PC-3 (cell line): ENCODE results near the gene TMEM185B. TPM values are rescaled to one million over a fixed set of nuclear protein-coding genes. Genes with fewer than 3 reads are reported as not detected.

Experiments used
- ATAC-seq: fragments of 200-7000 bp; cut with Tn5 transposase; 2 replicates; pipeline ENCODE4 v1.9.1; 2020; ENCODE audit warnings: mild to moderate bottlenecking, moderate library complexity
- BruUV-seq: library from RNA; stranded (reverse); fragments of 400-500 nt; replicated peaks from 2 replicates; lab custom pipeline; 2021; lab: Mats Ljungman, UMichigan
- CTCF ChIA-PET: fragments of 300-600 bp; sonication (Branson Sonifier 250); formaldehyde crosslinking; loops from one replicate; lab custom pipeline; 2022; ENCODE audit warnings: antibody characterized with exemption; lab: Charles Lee
- POLR2A ChIA-PET: fragments of 300-600 bp; sonication (Branson Sonifier 250); formaldehyde crosslinking; loops from one replicate; lab custom pipeline; 2022; ENCODE audit warnings: antibody characterized with exemption; ENCODE audit not compliant: unreplicated experiment; lab: Charles Lee
- DNase-seq: peaks from one replicate; pipeline ENCODE4 v3.0.0-alpha.2; 2015
- H2AFZ ChIP-seq: fragments of 300-600 bp; sonication (generic); 2 replicates; pipeline ENCODE4 v1.6.0; 2016; ENCODE audit warnings: antibody characterized with exemption, low read length
- H3F3A ChIP-seq: fragments of 300-600 bp; sonication (generic); one replicate; pipeline ENCODE4 v1.6.0; 2017; ENCODE audit warnings: antibody characterized with exemption, low read length, control low read depth, mild to moderate bottlenecking; ENCODE audit not compliant: unreplicated experiment
- H3K27ac ChIP-seq: fragments of 300-600 bp; sonication (generic); 2 replicates; pipeline ENCODE4 v1.5.1; 2016; ENCODE audit warnings: mild to moderate bottlenecking, low read length
- H3K27me3 ChIP-seq: fragments of 300-600 bp; sonication (generic); 2 replicates; pipeline ENCODE4 v1.6.1; 2016; ENCODE audit warnings: low read length, mixed read lengths
- H3K36me3 ChIP-seq: fragments of 300-600 bp; sonication (generic); 2 replicates; pipeline ENCODE4 v1.6.1; 2016; ENCODE audit warnings: low read depth, mixed run types, low read length, mixed read lengths
- H3K4me1 ChIP-seq: fragments of 300-600 bp; sonication (generic); 2 replicates; pipeline ENCODE4 v1.5.1; 2016; ENCODE audit warnings: low read length; ENCODE audit not compliant: insufficient read depth
- H3K4me2 ChIP-seq: fragments of 300-600 bp; sonication (generic); 2 replicates; pipeline ENCODE4 v1.6.0; 2016; ENCODE audit warnings: low read length
- H3K4me3 ChIP-seq: fragments of 300-600 bp; sonication (generic); 2 replicates; pipeline ENCODE4 v1.5.1; 2016; ENCODE audit warnings: mild to moderate bottlenecking, low read length, mixed read lengths
- H3K79me2 ChIP-seq: fragments of 300-600 bp; sonication (generic); 2 replicates; pipeline ENCODE4 v1.6.1; 2017; ENCODE audit warnings: low read length, mixed read lengths
- H3K9ac ChIP-seq: fragments of 300-600 bp; sonication (generic); 2 replicates; pipeline ENCODE4 v1.6.0; 2016; ENCODE audit warnings: mild to moderate bottlenecking, low read length
- H3K9me2 ChIP-seq: fragments of 300-600 bp; sonication (generic); replicated peaks from 2 replicates; pipeline ENCODE4 v1.6.1; 2016; ENCODE audit warnings: mixed run types, low read length, mixed read lengths
- H3K9me3 ChIP-seq: fragments of 300-600 bp; sonication (generic); 2 replicates; pipeline ENCODE4 v1.6.1; 2016; ENCODE audit warnings: low read length, mixed read lengths
- H4K20me1 ChIP-seq: fragments of 300-600 bp; sonication (generic); 2 replicates; pipeline ENCODE4 v1.6.1; 2016; ENCODE audit warnings: low read length, mixed read lengths
- CTCF ChIP-seq: fragments of 300-600 bp; sonication (generic); conservative IDR thresholded peaks from 2 replicates; pipeline ENCODE4 v1.5.1; 2017; ENCODE audit warnings: antibody characterized with exemption, low read depth, mild to moderate bottlenecking, low read length
- EZH2 ChIP-seq: fragments of 300-600 bp; sonication (generic); IDR thresholded peaks from one replicate; pipeline ENCODE4 v1.6.1; 2017; ENCODE audit warnings: antibody characterized with exemption, mild to moderate bottlenecking, low read length; ENCODE audit not compliant: unreplicated experiment
- EZH2phosphoT487 ChIP-seq: fragments of 300-600 bp; sonication (generic); IDR thresholded peaks from 2 replicates; pipeline ENCODE4 v1.6.1; 2018; ENCODE audit warnings: mild to moderate bottlenecking, antibody characterized with exemption, low read length, borderline replicate concordance
- intact Hi-C: fragments of 100-400 bp; cut with micrococcal nuclease; formaldehyde crosslinking; loops from 2 replicates; pipeline ENCODE4 v1.9.0; 2023
- total RNA-seq: library from RNA; depleted of rRNA; stranded (reverse); fragments of >200 nt; gene quantifications from 2 replicates; pipeline ENCODE4 v1.2.3, GENCODE V29; 2014

The TMEM185B gene
- total RNA-seq, 1 experiment from 2014 or later = 67.5 TPM

DNA sequence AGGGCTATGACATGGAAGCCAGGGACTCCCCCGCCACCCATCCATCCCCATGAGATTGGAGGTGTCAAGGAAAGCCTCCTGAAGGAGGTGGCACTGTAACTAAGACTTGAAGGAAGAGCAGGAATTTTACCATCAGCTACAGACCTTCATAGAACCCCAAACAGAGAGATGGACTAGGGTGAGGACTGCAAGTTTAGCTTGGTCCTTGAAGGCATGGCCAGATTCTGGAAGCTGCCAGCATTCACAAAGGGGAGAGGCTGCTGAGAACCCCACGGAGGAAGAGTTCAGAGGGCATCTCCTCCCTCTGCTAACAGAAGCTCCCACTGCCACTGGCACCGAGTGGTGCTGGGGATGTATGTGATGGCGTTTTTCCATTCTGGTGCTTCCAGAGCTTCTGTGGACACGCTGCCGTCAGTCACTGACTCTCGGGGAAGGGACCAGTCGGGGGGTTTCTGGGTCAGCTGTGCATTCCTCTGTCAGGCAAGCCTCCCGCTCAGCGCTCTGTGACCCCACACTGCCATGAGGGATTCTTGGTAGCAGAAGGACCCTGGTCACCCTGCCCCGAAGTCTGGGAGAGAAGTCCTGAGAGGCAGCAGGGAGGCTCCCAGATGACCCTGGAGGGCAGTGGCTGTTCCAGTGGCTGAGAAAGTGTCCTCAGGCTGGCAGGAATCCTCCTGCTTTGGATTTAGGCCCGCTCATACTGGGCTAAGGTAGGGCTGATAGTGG is 18.1 kb downstream of the TMEM185B start:
- no peaks in the 10 kb centered on the region for H3K27me3 ChIP-seq
- H3F3A ChIP-seq = no peaks in the 10 kb centered on the region
- no peaks in the 10 kb centered on the region for H3K4me1 ChIP-seq
- H3K36me3 ChIP-seq = no peaks in the 10 kb centered on the region
- no peak overlapping the region for H3K4me2 ChIP-seq
- ATAC-seq (no peak), DNase-seq (no peak)
- POLR2A ChIA-PET = no interaction called here
- no peak overlapping the region for H3K4me3 ChIP-seq
- no peak overlapping the region for H3K27ac ChIP-seq
- H3K9ac ChIP-seq = no peak overlapping the region
- BruUV-seq = no TSS peak
- CTCF ChIA-PET = no interaction called here
- H3K9me2 ChIP-seq = no peaks in the 10 kb centered on the region
- no peak overlapping the region for H2AFZ ChIP-seq
- no peaks in the 10 kb centered on the region for H4K20me1 ChIP-seq
- no peaks in the 10 kb centered on the region for H3K79me2 ChIP-seq
- intact Hi-C loops = no loop called here
- H3K9me3 ChIP-seq = no peaks in the 10 kb centered on the region
- TF ChIP-seq EZH2 (no peak), EZH2phosphoT487 (no peak), CTCF (no peak)

- no peaks in the 10 kb centered on the region for H4K20me1 ChIP-seq
- CTCF ChIA-PET = interaction anchor here (0.6 kb wide), 1 partner anchor 80 kb away, joined by 4 read pairs; no protein-coding TSS in a partner anchor
- H3K36me3 ChIP-seq = no peaks in the 10 kb centered on the region
- no peaks in the 10 kb centered on the region for H3K79me2 ChIP-seq
- H3K27me3 ChIP-seq = no peaks in the 10 kb centered on the region
- no peak overlapping the region for H2AFZ ChIP-seq
- DNase-seq (no peak), ATAC-seq (no peak)
- TF ChIP-seq CTCF (no peak), EZH2 (no peak), EZH2phosphoT487 (no peak)
- no peak overlapping the region for H3K4me3 ChIP-seq
- H3K4me1 ChIP-seq = no peaks in the 10 kb centered on the region
- POLR2A ChIA-PET = no interaction called here
- no peaks in the 10 kb centered on the region for H3K9me2 ChIP-seq
- no peak overlapping the region for H3K4me2 ChIP-seq
- intact Hi-C loops = no loop called here
- no peak overlapping the region for H3K27ac ChIP-seq
- no peaks in the 10 kb centered on the region for H3F3A ChIP-seq
- BruUV-seq = no TSS peak
- no peaks in the 10 kb centered on the region for H3K9me3 ChIP-seq
- no peak overlapping the region for H3K9ac ChIP-seq
Observed at GRCh38 chr2:120204417-120204816, 18.8 kb downstream of the TMEM185B start.

GRCh38 chr2:120204022-120204405 is 19.2 kb downstream of the TMEM185B start:
- POLR2A ChIA-PET = no interaction called here
- TF ChIP-seq EZH2phosphoT487 = no peak
- peak; percentile 44 for TF ChIP-seq CTCF
- DNase-seq = peak; percentile 10
- Histone ChIP-seq H3K27me3 (no peaks in the 10 kb centered on the region), H4K20me1 (no peaks in the 10 kb centered on the region), H3K36me3 (no peaks in the 10 kb centered on the region), H2AFZ (no peak overlapping the region), H3K27ac (no peak overlapping the region), H3K9me3 (no peaks in the 10 kb centered on the region), H3K79me2 (no peaks in the 10 kb centered on the region), H3K4me3 (no peak overlapping the region), H3K9ac (no peak overlapping the region), H3K4me2 (no peak overlapping the region), H3K9me2 (no peaks in the 10 kb centered on the region), H3K4me1 (no peaks in the 10 kb centered on the region), H3F3A (no peaks in the 10 kb centered on the region)
- intact Hi-C loops = no loop called here
- peak; percentile 51 for ATAC-seq
- BruUV-seq = no TSS peak
- CTCF ChIA-PET = interaction anchor here (0.6 kb wide), 1 partner anchor 80 kb away, joined by 4 read pairs; no protein-coding TSS in a partner anchor
